ENCODE data around the gene ZCCHC24.

ZCCHC24 gene

DNA sequence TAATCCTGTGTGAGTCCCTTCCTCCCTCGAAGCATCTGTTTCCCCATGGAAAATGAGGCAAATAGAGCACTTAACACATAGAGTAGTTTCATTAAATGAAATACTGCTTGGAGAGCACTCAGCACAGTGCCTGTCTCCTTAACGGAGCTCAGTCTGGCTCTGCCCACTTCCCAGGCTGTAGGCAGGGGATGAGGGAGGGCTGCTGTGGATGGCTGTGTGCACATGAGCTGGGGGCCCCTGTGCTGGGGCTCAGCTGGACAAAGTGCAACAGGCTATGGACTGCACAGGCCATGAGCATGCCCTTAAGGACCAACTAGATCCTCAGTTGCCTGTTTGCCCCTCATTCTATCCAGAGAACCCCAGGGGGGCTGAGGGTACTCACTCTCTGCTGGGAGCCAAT lies 14.5 kb downstream of the ZCCHC24 start:
- DNase-seq: no peak

DNA sequence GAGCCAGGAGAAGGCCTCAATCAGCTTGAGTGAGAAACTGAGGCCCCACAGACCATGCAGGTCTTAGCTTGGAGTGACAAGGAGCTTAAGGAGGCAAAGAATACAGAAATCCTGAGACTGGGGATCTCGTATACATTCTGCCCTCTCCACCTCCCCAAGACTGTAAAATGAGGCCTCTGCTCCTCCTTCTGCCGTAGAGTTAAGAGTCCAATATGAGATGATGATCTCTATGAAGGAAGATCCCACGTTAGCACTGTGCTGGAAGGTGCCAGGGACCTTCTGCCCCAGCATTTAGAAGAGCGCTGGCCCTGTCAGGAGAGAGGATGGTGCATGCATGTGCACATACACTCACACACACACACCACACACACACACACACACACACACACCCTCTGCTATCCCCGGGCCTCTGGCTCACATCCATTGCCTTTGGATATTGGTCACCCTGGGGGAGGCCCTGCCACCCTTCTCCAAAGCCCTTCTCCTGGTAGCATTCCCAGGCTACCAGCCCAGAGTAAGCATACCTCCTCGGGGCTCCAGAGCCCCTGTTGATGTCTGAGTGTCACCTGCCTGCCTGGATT lies 15.0 kb downstream of the ZCCHC24 start:
- no peak for DNase-seq

DNA sequence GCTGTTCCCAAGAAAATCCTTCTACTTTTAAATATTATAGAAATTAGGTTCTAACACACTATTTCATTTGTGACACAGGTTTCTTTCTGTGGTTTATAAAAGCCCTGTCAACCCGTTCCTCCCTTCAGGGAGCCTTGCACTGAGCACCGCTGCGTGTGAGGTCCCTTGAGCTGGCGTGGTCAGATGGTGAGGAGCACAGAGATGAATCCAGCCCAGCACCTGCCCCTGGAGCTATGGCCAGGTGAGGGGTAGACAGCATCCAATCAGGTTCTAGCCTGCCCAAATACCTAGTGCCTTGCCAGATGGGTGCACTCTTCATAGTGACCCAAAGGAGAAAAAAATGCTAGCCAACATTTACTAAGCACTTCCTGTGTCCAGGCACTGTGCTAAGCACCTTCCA lies 15.7 kb downstream of the ZCCHC24 start:
- DNase-seq: no peak

DNA sequence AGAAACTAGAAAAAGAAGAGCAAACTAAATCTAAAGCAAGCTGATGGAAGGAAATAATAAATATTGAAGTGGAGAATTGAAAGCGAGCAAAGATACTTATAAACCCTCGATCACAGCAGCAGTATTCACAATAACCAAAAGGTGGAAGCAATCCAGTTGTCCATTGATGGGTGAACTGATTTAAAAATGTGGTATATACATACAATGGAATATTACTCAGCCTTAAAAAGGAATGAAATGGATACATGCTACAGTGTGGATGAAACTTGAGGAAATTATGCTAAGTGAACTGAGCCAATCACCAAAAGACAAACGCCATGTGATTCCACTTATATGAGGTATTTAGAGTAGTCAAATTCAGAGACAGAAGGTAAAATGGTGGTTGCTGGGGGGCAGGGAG lies 17.5 kb downstream of the ZCCHC24 start:
- DNase-seq: no peak

DNA sequence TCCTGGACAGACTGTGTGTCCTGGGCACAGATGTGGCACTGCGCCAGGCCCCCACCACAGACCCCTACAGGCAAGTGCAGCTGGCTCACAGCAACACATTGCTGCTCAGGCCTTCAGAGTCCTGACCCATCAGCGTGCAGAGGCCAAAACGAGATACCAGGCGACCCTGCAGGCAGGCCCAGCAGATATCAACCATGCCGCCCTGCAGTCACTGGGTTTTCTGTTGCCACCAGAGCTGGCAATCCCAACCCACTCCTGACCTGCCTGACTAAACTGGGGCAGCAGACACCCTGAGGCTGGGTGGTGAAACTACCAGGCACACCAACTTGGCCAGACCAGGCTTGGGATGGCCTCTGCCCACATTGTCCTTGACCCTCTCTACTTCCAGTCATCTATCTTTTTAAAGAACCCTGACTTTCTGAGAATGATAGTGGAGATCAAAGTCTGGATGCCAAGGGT lies 20.3 kb downstream of the ZCCHC24 start:
- DNase-seq: no peak

DNA sequence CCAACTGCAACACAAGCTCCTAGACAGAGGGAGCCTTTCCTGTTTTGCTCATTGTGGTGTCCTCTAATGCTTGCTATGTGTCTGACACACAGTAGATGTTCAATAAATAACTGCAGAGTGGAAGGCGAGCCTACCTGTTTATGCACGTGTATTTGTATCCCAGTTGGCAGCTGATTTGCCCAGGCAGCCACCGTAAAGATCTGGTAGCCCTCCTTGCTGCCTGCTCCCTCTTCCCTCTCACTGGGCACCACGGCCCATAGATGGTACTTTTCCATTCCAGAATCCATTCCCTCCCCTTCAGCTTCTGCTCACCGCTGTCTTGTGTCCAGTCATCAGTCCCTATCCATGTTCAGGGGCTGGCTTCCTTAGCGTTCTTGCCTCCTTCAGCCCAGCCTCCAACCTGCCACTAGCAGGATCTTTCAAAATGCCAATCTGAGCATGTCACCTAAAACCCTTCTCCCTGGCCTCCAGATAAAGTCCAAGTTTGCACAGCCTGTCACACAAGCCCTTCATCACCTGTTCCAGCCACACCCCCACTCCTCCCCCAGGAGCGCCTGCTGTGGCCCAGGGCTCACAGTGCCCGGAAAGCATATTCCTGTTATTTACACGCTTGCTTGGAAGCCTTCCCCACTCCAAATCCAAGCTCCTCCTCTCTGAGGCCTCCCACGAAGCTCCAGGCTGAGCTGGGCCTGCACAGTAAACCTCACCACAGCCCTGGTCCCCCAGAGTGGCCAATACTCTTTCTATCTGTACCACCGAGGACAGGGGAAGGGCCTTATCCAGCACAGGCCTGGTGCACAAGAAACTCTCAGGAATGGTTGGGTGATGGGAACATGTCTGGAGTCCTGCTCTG lies 21.0 kb downstream of the ZCCHC24 start:
- DNase-seq: no peak

DNA sequence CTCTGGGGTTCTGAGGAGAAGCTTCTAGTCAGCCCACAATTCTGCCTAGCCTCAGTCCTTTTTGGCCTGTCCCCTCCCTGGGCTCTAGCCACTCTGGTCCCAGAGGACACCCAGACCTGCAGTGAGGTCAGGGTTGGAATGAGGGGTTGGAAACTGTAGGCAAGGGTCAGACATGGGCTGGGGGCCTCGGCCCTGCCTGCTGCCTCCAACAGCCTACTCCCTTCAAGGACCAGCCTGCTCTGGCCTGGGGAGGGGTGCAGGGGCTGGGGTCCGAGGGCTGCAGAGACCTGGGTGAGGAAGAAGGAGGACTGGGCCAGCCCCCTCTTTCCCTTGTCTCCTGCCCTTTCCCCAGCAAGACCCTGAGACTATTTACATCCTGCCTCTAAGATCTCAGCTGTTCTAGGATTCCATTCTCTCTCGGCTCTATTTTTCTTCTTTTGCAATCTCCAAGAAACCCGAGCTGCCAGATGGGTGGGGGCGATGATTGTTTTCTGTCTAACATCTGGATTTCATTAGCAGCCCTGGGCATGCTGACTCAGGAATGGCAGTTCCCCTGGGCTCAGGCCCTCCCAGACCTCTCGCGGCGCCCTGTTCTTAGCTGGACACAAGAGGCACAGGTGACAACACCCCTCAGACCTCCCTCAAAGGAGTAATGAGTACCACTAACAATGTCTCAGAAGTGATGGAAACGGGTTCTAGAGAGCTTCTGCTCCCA lies 23.1 kb downstream of the ZCCHC24 start:
- DNase-seq: no peak

DNA sequence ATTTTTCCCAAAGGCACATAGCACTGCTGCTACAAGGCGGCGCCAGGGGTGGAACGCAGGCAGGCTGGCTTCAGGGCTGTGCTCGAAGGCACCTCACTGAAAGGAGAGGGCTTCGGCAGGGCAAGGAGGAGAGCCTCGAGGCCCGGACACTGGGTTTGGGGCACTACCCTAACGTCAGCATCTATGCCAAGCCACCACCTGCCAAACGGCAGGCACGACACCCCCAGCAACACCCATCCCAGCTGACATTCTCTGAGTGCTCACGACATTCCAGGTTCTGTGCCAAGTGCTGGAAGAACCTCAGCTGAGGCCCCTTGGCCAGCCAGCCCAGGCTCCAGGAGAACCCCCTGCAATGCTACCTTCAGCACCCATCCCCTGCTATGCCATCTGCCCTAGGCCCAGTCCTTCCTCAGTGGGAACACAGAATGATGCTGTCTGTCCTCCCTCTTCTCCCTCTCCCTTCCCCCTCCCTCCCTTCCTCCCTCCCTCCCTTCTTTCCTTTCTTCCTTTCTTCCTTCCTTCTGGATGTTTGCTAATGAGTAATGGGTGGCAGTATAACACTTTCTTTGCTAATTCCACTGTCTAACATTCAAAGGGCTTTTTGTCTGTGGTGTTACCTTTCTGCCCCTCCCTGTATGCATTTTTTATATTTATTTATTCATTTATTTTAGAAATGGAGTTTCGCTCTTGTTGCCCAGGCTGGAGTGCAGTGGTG lies 24.3 kb downstream of the ZCCHC24 start:
- no peak for DNase-seq

DNA sequence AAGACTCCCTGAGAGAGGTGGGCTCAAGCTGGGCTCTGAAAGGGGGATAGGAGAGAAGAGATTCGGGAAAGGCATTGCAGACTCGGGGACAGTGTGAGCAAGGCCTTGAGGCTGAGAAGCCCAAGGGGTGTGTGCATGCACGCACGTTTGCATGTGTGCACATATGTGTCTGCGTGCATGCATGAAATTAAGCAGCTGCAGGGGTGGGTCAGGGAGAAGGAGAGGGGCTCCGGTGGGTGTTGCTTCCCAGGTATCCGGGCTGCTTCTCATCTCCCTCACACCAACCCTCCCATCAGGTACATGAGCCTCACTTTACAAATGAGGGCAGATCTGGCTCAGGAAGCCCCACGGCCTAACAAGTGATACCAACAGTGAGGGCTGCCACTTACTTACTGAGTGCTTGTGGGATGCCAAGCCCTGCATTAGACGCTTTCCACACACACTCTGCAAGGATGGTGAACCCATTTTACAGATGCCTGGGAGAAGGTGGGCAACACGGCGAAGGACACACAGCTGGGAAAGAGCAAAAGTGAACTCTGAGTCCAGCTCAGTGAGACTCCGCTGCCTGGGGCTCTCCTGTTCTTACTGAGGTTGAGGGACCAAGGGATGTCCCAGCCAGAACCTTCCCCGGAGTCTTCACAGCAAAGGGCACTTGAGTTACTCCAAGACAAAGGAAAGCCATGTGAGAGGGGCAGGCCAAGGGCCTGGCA lies 26.4 kb downstream of the ZCCHC24 start:
- no peak for DNase-seq

DNA sequence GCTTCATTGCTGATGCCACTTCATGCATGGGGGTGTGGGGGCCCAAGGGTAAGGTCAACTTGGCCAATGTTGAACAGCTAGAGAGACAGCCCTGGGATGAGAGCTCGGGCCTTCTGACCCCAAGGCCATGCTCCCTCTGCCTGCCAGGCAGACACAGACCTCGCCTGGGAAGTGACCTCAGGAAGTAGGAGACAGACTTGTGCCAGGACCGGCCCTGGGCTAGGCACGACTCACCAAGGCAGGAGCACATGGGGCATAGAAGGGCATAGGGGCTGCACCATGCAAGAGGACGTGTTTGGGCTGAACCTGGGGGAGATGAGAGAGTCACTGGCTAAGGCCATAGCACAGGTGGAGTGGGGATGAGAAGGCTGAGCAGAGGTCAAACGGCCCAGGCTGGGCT lies 27.1 kb downstream of the ZCCHC24 start:
- DNase-seq: no peak

DNA sequence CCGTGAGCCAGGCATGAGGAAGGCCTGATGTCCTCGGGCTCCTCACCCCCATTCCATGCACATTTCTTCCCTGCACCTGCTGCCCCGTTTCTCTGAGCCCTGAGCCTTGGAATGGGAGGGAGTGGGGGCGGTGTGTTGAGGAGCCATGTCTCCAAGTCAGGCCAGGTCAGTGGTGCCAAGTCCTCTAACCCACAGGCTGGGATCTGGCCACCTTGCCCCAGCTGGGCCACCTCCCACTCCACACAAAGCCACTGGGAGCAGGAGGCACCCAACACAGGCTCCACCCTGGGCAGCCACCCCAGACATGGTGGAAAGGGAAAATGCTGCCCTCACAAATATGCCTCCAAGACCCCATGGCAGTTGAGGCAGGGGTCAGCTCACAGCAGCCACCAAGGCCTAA lies 27.7 kb downstream of the ZCCHC24 start:
- DNase-seq: no peak

DNA sequence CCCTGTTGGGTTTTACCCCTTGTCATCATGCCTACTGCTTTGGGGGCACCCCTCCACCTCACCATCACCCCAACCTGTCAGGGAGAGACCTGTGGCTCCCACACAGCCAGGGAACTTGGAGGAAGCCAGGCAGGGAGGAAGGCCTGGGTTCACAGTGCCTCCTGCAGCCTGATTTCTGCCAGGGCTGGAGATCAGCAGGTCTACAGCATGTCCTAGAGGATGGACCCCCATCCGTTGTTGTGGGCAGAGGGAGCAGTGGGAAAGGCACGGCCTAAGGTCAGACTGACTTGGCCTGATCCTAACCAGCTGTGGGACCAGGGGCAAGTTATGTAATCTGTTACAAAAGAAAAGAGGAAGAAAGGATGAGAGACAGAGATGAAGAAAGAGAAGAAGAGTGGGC lies 28.2 kb downstream of the ZCCHC24 start:
- peak in 1 of 2 donors; percentile 35 for DNase-seq

DNA sequence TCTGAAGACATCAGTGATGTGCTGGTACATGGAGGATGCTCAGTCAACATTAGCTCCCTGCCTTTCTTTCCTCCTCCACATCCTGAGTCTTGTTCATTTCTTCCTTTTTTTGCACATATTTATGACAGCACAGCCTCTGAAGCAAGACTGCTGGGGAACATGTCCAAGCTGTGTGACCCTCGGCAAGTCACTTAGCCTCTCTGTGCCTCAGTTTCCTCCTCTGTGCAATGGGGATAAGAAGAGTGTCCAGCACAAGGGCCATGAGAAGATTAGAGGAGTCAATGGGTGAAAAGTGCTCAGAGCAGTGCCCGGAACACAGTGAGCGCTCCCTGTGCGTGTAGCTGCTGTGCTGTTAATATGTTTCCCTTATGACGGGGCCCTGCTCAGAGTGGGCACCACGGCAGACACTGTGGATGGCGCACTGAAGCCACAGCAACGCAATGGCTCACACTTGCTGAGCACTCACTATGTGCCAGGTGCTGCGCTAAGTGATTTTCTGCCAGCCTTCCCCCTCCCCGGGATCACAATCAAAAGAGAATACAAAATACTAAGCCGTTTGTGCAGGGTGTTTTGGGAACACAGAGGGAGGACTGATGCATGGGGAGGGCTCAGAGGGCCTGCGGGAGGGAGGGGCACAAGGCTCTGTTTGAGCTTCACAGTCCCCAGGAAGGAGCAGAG lies 28.7 kb downstream of the ZCCHC24 start:
- no peak for DNase-seq

DNA sequence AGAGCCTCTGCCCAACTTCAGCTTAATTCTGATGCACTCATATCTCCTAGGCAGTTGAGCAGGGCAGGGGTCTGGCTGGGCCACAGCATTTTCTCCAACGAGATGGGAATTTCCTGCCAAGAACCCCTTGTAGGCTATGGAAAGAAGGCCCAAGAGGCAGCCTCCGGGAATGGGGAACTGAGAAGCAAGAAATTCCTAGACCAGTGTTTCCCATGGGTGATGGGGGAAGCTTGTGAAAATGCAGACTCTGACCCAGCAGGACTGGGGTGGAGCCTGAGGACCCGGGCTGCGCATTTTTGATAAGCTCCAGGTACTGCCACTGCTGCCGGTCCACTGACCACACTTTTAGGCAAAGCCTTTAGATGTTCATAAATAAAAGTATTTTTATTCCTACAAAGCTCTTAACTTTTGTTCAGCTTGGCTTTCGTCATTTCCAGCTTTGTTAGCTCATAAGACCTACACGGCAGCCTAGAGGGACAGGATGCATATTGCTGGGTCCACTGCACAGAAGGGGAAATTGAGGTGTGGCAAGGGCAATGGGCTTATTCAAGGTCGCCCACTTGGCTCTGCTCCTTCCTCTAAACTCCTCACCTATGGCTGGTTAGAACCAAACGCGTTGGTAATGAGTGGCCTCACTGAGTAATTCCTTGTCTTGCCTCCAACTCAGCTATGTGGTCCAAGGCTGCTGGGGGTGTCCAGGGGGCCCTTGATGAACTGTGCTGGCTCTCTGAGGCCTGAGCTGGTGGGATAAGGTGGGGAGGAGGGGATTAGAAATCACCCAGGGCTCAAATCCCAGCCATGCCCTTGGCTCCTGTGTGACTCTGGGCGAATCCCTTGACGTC lies 29.5 kb downstream of the ZCCHC24 start:
- no peak for DNase-seq

DNA sequence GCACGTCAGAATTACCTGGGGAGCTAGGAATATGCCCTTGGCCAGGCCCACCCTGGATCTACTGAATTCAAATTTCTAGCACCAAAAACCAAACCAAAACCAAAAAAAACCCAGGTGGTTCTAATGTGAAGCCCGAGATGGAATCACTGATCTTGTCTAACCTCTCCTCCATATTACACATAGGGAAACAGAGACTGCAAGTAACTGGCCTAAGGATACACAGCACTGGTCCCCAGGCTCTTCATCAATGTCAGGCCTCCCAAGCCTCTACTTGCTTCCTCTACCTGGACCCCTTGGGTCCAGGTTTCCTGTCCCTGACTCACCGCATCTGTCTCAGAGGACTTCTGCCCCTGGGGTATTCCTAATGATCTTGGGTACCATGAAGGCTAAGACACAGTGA lies 30.7 kb downstream of the ZCCHC24 start:
- no peak for DNase-seq

DNA sequence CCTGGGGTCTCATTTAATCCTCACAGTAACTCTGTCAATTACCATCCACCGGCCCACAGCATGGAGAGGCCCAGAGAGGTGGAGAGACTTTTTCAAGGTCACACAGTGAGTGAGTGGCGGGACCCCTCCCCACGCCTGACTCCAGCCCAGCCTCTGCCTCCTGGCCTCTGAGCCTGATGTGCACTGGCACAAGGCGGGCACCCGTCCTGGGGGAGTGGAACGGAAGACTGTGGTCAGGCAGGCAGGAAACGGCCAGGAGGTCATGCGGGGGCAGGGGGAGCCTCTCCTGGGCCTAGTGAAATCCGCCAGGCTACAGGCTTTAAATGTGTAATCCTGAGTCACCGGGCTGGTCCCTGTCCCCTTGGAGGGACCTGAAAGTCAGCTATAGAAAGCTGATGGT lies 32.2 kb downstream of the ZCCHC24 start:
- peak; percentile 80 to 83 for DNase-seq

DNA sequence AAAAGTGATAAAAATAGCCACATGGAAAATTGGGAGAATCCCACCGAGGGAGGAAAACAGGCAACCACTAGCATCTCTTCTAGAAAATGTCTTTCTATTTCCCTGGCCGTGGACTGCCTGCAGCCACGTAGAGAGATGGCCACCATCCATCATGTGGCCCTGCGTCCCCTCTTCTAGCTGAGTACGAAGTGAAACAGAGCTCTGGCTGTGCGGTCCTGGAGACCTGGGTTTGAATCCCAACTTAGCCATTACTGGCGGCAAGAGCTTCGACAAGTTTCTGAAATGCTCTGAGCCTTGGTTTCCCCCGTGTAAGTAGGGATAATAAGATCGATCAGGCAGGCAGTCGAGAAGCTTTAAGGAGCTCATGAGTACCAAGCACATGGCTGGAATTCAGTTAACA lies 32.9 kb downstream of the ZCCHC24 start:
- DNase-seq: no peak

DNA sequence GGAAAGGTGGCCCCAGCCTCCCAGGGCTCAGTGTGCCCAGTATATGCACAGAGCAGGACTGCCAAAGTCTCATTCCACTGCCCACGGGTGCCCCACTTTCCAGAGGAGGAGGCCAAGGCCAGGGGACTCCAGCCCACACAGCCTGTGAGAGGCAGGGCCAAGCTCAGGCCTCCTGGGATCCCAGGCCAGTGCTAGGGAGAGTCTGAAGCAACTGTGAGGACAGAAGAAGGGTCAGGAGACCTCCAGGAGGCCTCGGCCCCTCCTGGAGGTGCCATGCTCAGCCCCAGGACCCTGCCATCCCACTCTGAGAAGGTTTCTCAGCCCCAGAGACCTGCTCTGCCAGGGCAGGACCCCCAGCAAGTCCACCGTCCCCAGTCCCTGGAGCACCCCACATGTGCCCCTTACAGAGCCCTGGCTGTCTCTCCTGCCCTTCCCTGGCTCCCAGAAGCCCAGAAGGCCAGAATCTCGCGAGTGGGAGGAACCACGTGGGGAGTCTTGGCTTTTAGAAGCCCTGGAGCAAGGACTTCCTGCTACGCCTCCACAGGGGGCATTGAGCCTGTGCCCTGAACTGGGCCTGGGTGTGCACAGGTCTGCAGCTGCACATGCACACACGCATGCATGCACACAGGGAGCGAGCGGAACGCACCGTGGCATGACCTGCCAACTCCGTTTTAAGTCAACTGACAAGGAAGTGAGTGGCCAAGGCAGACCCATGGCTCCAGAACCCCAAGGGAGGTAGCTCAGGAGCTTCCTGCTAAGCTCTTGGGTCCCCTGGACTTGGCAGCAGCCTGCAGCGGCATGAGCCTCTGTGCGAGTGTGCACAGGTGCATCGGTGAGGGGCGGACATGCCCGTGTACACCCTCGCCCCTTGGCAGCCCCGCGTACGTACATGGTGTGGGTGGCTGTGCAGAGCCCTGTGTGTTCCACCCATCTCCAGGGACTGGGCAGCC lies 33.6 kb downstream of the ZCCHC24 start:
- peak; percentile 52 to 68 for DNase-seq

DNA sequence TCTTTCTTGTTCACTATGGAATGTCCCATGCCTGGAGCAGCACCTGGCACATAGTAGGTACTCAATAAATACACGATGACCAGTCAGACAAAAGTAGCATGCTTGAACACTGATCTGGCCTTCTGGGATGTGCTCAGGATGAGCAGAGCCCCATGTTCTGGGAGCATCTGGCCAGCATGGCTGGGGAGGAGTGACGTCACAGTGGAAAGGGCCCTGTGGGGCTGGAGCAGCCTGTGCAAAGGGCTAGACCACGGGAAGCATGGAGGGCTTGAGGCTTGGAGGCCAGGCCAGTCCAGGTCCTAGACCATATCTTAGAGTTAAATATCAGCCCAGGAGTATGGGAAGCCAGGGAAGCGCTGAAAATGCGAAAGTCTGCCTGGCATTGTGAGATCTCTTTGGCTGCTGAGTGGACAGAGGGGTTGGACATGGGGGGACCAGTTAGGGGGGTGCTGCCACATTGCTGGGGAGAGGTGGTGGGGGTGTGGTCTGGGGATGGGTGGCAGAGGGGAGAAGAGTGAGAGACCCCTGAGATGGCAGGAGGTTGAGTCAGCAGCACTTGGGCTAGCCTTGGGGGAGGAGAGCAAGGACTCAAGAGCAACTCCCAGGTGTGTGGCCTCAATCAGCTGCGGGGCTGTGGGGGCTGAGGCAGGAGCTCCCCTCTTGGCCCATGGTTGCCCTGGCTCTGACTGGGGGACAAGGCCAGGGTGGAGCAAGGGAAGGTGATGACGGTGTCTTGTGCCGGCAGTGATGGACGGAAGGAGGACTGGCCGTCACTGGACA lies 34.9 kb downstream of the ZCCHC24 start:
- no peak for DNase-seq
